Type B pancreatic cell (in vitro differentiated cells): ENCODE results near the gene AMPH. TPM values are rescaled to one million over a fixed set of nuclear protein-coding genes. Genes with fewer than 3 reads are reported as not detected.

Source experiments
- DNase-seq: peaks from one replicate; pipeline ENCODE4 v3.0.0; 2021; ENCODE audit warnings: mixed read lengths; ENCODE audit not compliant: unreplicated experiment; ENCODE audit errors: extremely low spot score
- H3K27ac Mint-ChIP-seq: 2 replicates; pipeline ENCODE4 v1.8.0; 2021; ENCODE audit warnings: mild to moderate bottlenecking, mixed read lengths
- H3K27me3 Mint-ChIP-seq: 2 replicates; pipeline ENCODE4 v1.8.0; 2021; ENCODE audit warnings: mixed read lengths
- H3K36me3 Mint-ChIP-seq: 2 replicates; pipeline ENCODE4 v1.8.0; 2021; ENCODE audit warnings: mixed read lengths
- H3K4me1 Mint-ChIP-seq: one replicate; pipeline ENCODE4 v1.8.0; 2021; ENCODE audit warnings: mixed read lengths; ENCODE audit not compliant: unreplicated experiment
- H3K4me3 Mint-ChIP-seq: 2 replicates; pipeline ENCODE4 v1.8.0; 2021; ENCODE audit warnings: mild to moderate bottlenecking, mixed read lengths
- H3K9me3 Mint-ChIP-seq: 2 replicates; pipeline ENCODE4 v1.8.0; 2021; ENCODE audit warnings: mixed read lengths
- CTCF ChIP-seq: fragments of 200-600 bp; sonication (generic); conservative IDR thresholded peaks from 2 replicates; pipeline ENCODE4 v1.5.0; 2021; ENCODE audit warnings: antibody characterized with exemption, mild to moderate bottlenecking
- total RNA-seq: library from RNA; stranded (reverse); gene quantifications from 2 replicates; pipeline ENCODE4 v1.2.1, GENCODE V29; 2021; ENCODE audit warnings: low replicate concordance

AMPH gene
- total RNA-seq, 1 donor from 2014 or later = 19.9 TPM

- DNase-seq = no peak
- Mint-ChIP-seq H3K27ac (no peak overlapping the region), H3K4me1 (no peaks in the 10 kb centered on the region), H3K27me3 (no peaks in the 10 kb centered on the region), H3K4me3 (no peak overlapping the region), H3K9me3 (no peaks in the 10 kb centered on the region), H3K36me3 (no peaks in the 10 kb centered on the region)
- TF ChIP-seq CTCF = no peak
Observed at GRCh38 chr7:38375453-38375852, 255.7 kb downstream of the AMPH start.

- Mint-ChIP-seq H3K4me3 (no peak overlapping the region), H3K36me3 (no peaks in the 10 kb centered on the region), H3K9me3 (no peaks in the 10 kb centered on the region), H3K27ac (no peak overlapping the region), H3K27me3 (no peaks in the 10 kb centered on the region), H3K4me1 (no peaks in the 10 kb centered on the region)
- TF ChIP-seq CTCF = peak; percentile 79
- DNase-seq = no peak
Observed at GRCh38 chr7:38374507-38374906, 256.7 kb downstream of the AMPH start.

- Mint-ChIP-seq H3K9me3 (no peaks in the 10 kb centered on the region), H3K36me3 (no peaks in the 10 kb centered on the region), H3K4me1 (no peaks in the 10 kb centered on the region), H3K27ac (no peak overlapping the region), H3K27me3 (no peaks in the 10 kb centered on the region), H3K4me3 (no peak overlapping the region)
- DNase-seq = no peak
- no peak for TF ChIP-seq CTCF
Observed at GRCh38 chr7:38373155-38373554, 258.0 kb downstream of the AMPH start.

GRCh38 chr7:38372290-38372689 is 258.9 kb downstream of the AMPH start:
- no peak for TF ChIP-seq CTCF
- no peak overlapping the region for H3K4me3 Mint-ChIP-seq
- no peaks in the 10 kb centered on the region for H3K4me1 Mint-ChIP-seq

GRCh38 chr7:38369816-38370493 is 261.2 kb downstream of the AMPH start:
- H3K9me3 Mint-ChIP-seq = no peaks in the 10 kb centered on the region
- no peaks in the 10 kb centered on the region for H3K36me3 Mint-ChIP-seq
- DNase-seq = peak; percentile 86
- no peaks in the 10 kb centered on the region for H3K4me1 Mint-ChIP-seq
- H3K27me3 Mint-ChIP-seq = no peaks in the 10 kb centered on the region
- peak; percentile 92 for TF ChIP-seq CTCF
- H3K4me3 Mint-ChIP-seq = no peak overlapping the region
- no peak overlapping the region for H3K27ac Mint-ChIP-seq

More at GRCh38 chr7:38372290-38372689, 258.9 kb downstream of the AMPH start:
- no peaks in the 10 kb centered on the region for H3K27me3 Mint-ChIP-seq
- H3K27ac Mint-ChIP-seq = no peak overlapping the region
- no peaks in the 10 kb centered on the region for H3K9me3 Mint-ChIP-seq
- H3K36me3 Mint-ChIP-seq = no peaks in the 10 kb centered on the region
- no peak for DNase-seq
